Fibroblast of skin of left biceps (primary cell): Measurements from ENCODE around the gene C16orf54.
"Not testable (repeated sequence)": the region's sequence is repeated elsewhere in the genome, so short reads cannot be mapped to it uniquely, and the experiment has no call there.

Experiments
- DNase-seq, 2 experiments: peaks; one replicate each; pipeline ENCODE4 v3.0.0-alpha.2; 2013; ENCODE audit warnings: low read depth in 2 of 2

C16orf54 gene

DNA sequence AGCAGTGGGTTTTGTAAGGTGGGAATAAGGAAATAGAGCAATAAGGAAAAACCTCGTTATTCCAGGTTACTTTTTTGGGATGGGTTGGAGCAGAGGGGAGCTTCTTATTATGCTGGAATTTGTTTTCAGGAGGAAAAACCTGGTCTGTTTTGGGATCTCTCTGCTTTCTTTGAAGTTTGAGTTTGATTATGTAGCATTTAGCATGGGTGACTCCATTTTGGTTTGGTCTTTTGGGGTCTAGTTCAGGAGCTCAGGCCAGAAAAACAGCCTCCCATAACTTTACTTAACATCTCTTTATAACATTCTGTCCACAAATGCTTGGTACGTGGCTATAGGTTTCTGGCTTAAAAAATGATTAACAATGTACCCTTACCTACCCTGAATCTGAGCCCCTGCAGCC, 23.7 kb upstream of the C16orf54 start:
- DNase-seq = no peak

DNA sequence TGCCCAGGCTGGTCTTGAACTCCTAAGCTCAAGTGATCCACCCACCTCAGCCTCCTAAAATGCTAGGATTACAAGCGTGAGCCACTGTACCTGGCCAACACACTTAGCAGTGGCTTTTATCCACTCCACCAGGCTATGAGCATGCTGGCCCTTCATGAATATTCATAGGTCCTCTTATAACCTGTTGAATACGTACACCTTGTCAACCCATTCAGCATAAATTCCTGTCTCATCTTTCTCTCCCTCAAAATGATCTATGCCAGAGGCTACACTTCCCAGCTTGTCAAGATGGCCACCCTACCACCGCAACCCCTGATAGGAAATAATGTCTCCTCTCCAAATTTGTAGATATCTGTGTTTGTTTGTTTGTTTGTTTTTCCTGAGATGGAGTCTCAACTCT, 21.3 kb upstream of the C16orf54 start:
- DNase-seq = no peak

DNA sequence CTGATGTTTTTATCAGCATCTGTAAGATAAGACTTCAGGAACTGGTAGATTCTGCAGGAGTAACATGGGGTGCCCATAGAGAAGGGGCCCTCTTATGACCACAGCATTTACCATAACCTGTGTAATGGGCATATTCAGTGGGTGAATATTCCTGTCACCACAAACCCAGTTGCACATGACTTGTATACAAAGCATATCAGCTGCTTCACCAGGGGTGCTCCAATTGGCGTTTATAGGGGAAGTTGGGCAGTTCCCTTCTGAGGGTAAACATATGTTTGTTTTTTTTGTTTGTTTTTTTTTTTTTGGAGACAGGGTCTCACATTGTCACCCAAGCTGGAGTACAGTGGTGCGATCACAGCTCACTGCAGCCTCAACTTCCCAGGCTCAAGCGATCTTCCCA, 20.8 kb upstream of the C16orf54 start:
- DNase-seq = no peak

DNA sequence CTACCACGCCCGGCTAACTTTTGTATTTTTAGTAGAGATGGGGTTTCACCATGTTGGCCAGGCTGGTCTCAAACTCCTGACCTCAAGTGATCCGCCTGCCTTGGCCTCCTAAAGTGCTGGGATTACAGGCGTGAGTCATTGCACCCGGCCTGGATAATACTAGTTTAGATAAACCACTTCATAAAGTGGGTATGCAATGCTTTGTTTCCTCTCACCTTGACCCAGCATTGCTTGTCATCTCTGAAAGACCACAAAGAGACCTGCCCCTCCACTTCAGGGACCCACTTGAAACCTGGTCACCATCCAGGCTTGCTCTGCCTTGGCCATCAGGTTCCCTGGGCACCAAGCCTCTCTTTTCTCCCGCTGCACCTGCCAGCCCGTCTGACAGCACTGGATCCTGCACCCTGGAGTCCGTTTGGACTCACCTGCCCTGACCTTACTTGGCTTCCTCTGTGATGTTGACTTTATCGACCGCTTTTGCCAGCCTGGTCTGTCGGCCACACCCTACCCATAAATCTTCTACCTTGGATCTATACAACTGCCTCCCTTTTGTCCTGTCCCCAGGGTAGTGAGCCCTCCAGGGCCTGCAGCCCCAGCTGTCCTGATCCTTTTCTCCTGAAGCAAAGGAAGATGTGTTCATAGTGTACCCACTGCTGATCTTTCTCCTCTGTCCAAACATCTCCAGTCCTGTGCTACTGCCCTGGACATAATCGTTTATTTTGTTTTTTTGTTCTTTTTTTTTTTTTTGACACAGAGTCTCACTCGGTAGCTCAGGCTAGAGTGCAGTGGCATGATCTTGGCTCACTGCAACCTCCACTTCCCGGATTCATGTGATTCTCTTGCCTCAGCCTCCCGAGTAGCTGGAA, 19.6 kb upstream of the C16orf54 start:
- DNase-seq = no peak

DNA sequence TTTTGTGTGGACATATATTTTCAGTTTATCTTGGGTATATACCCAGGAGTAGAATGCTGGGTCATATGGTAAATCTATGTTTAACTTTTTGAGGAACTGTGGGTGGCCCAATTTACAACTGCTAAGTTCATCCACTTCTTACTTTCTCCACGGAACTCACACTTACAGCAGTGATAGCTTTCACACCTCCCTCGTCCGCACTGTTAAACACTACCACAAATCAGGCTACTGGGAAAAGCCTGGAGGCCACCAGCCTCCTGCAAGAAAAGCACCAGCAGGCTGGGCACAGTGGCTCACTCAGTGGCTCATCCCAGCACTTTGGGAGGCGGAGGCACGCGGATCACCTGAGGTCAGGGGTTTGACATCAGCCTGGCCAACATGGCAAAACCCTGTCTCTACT, 17.5 kb upstream of the C16orf54 start:
- no peak for DNase-seq

DNA sequence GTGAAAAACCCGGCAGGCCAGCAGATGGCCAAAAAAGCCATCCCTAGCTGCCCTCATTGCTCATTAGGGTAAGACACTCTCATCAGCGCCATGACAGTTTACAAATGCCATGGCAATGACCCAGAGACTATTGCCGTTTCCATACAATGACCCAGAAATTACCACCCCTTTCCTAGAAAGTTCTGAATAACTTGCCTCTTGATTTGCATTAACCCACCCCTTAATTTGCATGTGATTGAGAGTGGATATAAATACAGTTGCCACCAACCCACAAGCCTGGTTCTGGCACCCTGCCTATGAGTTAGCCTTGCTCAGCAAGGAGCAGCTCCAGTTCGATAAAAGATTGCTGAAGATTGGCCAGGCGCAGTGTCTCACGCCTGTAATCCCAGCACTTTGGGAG, 16.1 kb upstream of the C16orf54 start:
- DNase-seq = no peak

DNA sequence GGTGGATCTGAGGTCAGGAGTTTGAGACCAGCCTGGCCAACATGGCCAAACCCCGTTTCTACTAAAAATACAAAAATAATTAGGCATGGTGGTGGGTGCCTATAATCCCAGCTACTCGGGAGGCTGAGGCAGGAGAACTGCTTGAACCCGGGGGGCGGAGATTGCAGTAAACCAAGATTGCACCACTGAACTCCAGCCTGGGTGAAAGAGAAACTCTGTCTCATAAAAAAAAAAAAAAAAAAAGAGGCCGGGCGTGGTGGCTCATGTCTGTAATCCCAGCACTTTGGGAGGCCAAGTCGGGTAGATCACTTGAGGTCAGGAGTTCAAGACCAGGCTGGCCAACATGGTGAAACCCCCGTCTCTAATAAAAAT, 15.5 kb upstream of the C16orf54 start:
- not testable (repeated sequence) for DNase-seq

DNA sequence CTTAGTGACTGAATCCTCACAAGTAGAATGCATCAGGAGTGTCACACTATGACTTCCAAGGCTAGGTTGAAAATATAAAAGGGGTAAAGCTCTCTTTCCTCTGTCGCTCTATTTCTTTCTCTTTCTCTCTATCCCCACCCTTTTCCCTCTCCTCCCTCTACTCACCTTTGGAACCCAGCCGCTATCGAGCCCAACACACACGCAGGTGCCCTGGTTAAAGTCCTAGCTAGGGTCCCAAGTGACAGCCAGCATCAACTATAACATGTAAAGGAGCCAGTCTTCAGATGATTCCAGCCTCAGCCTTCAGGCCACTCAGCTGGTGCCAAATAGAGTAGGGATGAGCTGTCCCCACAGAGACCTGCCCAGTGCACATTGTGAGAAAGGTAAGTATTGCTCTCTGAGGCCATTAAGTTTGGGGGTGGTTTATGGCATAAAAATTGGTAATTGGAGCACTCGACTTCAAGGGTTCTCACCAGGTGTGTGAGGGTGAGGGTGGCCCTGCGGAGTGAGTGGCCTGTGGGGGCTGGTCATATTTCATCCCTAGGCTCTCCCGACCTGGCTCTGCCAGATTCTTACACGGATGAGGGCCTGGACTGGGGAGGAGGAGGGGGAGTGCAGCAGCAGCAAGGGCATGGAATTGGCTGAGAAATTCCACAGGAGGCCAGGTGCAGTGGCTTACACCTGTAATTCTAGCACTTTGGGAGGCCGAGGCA, 14.9 kb upstream of the C16orf54 start:
- DNase-seq = no peak

DNA sequence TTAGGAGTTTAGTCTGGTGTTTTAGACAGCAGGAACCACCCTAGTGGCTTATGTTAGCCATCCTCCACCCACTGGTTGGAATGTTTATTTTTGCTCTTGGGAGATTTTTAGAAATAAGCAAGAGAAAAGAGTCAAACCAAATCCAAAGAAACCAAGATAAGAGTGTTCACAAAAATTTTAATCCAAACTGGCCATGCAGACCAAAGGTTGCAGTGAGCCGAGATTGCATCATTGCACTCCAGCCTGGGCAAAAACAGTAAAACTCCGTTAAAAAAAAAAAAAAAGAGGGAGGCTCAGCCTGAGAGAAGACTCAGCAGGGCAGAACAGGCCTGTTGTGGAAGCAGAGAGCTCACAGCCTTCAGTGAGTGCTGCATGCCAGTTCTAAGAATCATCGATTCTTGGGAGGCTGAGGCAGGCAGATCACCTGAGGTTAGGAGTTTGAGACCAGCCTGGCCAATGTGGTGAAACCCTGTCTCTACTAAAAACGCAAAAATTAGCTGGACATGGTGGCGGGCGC, 12.2 kb upstream of the C16orf54 start:
- DNase-seq = peak in 1 of 2 experiments; percentile 4

DNA sequence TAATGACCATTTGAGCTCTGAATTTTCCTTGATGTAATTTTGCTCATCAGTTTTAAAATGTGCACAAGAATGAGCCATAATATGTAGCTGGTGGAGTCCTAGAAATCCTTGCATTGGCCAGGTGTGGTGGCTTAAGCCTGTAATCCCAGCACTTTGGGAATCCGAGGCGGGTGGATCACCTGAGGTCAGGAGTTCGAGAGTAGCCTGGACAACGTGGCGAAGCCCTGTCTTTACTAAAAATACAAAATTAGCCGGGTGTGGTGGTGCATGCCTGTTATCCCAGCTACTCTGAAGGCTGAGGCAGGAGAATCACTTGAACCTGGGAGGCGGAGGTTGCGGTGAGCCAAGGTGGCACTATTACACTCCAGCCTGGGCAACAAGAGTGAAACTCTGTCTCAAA, 11.3 kb upstream of the C16orf54 start:
- not testable (repeated sequence) for DNase-seq

DNA sequence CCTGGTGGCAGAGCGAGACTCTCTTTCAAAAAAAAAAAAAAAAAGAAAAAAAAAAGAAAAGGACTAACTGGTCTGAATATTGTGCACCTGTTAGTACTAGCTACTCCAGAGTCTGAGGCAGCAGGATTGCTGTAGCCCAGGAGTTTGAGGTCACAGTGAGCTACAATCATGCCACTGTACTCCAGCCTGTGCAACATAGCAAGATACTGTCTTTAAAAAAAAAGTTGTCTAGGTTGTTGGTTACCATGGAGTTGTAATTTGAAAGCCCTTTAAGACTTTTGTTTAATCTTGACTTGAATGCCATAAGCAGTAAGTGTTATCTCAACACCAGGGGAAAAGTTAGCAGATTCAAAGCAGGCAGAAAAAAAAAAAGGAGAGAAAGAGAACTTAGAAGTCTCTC, 10.9 kb upstream of the C16orf54 start:
- DNase-seq = no peak

DNA sequence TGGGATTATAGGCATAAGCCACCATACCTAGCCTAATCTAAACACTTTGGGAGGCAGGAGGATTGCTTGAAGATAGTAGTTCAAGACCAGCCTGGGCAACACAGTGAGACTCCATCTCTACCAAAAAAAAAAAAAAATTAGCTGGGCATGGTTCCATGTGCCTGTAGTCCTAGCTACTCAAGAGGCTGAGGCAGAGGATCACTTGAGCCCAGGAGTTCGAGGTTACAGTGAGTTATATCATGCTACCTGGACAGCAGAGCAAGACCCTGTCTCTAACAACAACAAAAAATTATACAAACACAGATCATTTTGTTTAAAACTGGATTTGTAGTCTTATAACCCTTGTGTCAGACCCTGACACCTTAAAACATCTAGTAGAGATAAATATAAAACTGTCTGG, 7.7 kb upstream of the C16orf54 start:
- DNase-seq = no peak

DNA sequence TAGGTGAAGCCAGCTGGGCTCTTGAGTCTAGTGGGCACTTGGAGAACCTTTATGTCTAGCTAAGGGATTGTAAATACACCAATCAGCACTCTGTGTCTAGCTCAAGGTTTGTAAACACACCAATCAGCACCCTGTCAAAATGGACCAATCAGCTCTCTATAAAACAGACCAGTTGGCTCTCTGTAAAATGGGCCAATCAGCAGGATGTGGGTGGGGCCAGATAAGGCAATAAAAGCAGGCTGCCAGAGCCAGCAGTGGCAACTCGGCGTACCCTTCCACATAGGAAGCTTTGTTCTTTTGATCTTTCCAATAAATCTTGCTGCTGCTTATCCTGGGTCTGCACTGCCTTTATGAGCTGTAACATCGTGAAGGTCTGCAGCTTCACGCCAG, 3.0 kb upstream of the C16orf54 start:
- DNase-seq = not testable (repeated sequence)

DNA sequence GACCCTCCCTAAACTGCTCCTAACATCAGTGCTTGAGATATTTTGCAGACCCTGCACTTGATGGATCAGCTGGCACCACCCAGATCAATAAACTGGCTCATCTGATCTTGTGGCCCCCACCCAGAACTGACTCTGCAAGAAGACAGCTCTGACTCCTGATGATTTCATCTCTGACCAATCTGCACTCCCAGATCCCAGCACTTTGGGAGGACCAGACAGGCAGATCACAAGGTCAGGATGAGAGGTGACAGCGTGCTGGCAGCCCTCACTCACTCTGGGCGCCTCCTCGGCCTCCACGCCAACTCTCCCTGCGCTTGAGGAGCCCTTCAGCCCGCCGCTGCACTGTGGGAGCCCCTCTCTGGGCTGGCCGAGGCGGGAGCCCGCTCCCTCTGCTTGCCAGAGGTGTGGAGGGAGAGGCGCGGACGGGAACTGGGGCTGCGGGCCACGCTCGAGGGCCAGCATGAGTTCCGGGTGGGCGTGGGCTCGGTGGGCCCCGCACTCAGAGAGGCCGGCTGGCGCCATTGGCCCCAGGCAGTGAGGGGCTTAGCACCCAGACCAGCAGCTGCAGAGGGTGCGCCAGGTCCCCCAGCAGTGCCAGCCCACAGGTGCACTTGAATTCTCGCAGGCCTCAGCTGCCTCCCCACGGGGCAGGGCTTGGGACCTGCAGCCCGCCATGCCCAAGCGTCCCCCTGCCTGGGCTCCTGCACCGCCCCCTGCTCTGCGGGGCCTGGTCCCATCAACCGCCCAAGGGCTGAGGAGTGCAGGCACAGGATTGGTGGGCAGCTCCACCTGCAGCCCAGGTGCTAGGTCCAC, 2.4 kb upstream of the C16orf54 start:
- DNase-seq = no peak

DNA sequence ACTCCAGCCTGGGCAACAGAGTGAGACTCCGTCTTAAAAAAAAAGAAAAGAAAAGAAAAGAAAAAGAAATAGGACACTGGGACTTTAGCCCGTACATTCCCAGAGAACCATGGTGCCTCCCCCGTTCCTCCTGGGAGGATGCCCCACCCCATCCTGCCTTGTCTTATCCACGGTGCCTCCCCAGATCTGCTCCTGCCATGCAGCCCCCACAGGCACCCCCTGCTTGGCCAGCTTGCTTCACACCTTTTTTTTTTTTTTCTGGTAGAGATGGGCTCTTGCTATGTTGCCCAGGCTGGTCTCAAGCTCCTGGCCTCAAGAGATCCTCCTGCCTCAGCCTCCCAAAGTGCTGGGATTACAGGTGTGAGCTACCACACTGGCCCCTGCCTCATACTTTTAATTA, 728 bp upstream of the C16orf54 start:
- not testable (repeated sequence) for DNase-seq

DNA sequence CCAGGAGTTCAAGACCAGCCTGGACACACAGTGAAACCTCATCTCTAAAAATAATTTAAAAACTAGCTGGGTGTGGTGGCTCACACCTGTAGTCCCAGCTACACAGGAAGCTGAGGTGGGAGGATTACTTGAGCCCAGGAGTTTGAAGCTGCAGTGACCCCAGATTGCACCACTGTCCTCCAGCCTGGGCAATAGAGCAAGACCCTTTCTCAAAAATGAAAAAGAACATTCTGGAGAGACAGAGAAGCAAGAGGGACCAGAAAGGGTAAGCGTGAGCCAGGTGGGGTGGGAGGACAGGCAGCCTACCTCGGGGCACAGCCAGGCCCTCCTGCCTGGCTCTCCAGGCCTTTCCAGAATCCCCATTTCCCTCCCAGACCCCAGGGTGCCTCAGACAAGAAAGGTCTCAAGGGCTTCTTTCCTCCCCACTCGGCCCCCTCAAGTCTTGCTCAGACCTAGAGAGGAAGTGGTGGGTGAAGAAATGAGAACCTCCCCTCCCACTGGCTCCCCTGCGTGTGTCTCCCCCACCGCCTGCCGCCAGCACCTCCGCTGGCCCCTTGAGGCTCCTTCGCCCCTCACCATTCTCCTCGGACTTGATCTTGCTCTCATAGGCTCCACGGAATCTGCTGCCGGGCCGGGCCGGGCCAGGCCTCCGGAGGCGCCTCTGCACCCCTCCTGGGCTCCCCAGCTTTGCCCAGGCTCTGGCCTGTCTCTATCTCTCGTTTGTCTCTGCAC, 503 bp downstream of the C16orf54 start:
- no peak for DNase-seq

DNA sequence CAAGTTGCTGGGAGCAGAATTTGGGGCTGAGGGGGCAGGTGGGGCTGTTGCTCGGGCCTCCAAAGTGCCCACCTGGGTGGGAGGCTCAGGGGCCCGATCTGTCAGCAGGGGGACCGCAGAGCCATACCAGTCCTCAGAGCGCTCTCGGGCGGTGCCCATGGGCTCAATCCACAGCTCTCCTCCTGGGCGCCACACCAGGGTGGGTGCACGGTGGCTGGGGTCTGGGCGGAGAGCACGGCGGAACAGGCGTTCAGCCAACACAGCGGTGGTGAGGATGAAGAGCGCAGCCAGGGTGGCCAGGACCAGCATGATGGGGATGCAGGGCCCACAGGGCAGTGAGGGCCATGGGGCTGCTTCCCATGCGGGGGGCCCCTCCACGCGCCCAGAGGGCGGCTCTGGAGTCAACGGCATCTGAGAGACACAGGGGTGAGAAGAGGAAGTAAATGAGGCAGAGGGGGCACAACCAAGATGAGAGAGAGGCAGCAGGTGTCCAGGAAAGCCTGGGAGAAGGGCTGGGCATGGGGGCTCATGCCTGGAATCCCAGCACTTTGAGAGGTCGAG, 1.2 kb downstream of the C16orf54 start:
- no peak for DNase-seq

DNA sequence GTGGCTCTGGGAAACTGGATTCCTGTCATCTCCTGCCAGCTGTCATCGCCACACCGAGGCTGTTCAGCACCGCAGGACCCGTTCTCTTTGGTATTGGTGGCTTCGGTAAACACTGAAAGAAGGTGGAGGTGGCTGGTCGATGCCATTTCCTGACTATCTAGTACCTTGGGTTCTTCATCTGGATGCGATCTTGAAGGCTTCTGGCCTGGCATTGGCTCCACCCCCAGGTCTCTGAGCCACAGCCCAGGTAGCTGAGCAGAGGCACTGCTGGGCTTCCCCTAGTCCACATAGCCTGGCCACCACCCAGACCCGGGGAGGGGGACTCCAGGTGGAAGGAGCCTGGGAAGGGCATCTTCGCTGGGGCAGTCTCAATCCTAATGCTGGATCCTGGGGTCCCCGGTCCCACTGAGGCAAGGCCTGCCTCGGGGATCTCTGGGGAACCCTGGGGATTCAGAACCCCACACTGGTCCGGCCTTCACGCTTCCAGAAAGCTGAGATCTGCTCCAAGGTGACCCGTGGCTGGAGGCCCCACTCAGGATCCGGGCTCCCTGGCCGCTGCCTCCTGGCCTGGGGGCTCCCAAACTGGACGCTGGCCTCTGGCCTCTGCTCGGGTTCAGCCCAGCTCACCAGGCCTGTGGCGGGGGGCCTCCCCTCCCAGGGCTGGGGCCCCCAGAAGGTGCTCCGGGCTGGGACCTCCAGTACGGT, 1.8 kb downstream of the C16orf54 start:
- no peak for DNase-seq

DNA sequence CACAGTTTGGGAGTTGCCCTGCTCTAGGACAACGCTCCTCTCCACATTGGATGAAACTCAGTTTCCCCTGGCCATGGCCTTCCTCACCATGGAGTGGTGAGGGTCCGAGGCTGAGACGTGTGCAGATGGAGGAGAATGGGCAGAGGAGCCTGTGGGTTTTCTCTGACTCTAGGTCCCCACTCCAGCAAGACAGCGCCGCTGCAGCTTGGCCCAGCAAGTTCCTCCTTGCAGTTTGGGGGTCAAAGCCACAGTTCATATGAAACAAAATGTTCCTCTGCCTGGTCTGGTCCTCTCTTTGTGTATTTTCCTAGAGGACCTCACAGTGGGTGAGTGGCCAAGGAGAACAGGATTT, 2.3 kb downstream of the C16orf54 start:
- no peak for DNase-seq

DNA sequence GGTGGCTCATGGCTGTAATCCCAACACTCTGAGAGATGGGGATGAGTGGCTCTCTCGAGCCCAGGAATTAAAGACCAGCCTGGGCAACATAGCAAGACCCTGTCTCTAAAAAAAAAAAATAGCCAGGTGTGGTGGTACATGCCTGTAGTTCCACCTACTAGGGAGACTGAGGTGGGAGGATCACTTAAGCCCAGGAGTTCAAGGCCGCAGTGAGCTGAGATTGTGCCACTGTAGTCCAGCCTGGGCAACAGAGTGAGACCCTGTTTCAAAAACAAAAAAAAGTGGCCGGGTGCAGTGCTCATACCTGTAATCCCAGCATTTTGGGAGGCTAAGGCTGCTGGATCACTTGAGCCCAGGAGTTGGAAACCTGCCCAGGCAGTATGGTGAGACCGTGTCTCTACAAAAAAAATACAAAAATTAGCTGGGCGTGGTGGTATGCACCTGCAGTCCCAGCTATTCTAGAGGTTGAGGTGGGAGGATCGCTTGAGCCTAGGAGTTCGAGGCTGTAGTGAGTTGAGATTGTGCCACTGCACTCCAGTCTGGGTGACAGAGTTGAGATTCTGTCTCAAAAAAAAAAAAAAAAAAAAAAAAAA, 3.0 kb downstream of the C16orf54 start:
- DNase-seq = no peak
